Gastroesophageal sphincter (tissue), 4 donors: ENCODE measurements around the gene ADGRD1. TPM values are rescaled to one million over a fixed set of nuclear protein-coding genes. Genes with fewer than 3 reads are reported as not detected.

Experiments used
- ATAC-seq: fragments of 150-250 bp; one replicate; pipeline ENCODE4 v1.9.1; 2016; ENCODE audit warnings: mild to moderate bottlenecking, moderate library complexity
- H3K27ac ChIP-seq, 4 donors: fragments of 200-600 bp; sonication (generic) in 3 of 4; 1 replicate in 3 of 4; 2 replicates in 1 of 4; pipeline ENCODE4 v1.5.1; 2016 to 2019
- H3K27me3 ChIP-seq: fragments of 200-600 bp; sonication (generic); one replicate; pipeline ENCODE4 v1.5.1; 2019
- H3K36me3 ChIP-seq, 2 donors: fragments of 200-600 bp; sonication (generic); one replicate each; pipeline ENCODE4 v1.5.1; 2019; ENCODE audit warnings: control low read depth in 1 of 2
- H3K4me1 ChIP-seq, 3 donors: fragments of 200-600 bp; sonication (generic); 1 replicate in 2 of 3; 2 replicates in 1 of 3; pipeline ENCODE4 v1.5.1; 2016 to 2019; ENCODE audit warnings: control low read depth in 2 of 3
- H3K4me3 ChIP-seq, 2 donors: fragments of 200-600 bp; sonication (generic); one replicate each; pipeline ENCODE4 v1.5.1; 2019; ENCODE audit warnings: mild to moderate bottlenecking in 1 of 2, moderate library complexity in 1 of 2
- H3K9me3 ChIP-seq, 3 donors: fragments of 200-600 bp; sonication (generic); one replicate each; pipeline ENCODE4 v1.5.1; 2017 to 2019; ENCODE audit warnings: control low read depth in 2 of 3
- EP300 ChIP-seq: sonication (generic); formaldehyde crosslinking; IDR thresholded peaks from one replicate; pipeline ENCODE4 v1.6.1; 2017; ENCODE audit warnings: antibody characterized with exemption, mild to moderate bottlenecking
- POLR2A ChIP-seq, 2 donors: fragments of 450-650 bp; IDR thresholded peaks; one replicate each; pipeline ENCODE4 v1.6.1; 2017; ENCODE audit warnings: antibody characterized with exemption in 2 of 2, mild to moderate bottlenecking in 2 of 2, moderate library complexity in 1 of 2
- POLR2AphosphoS5 ChIP-seq: sonication (generic); formaldehyde crosslinking; IDR thresholded peaks from one replicate; pipeline ENCODE4 v1.6.1; 2017; ENCODE audit warnings: antibody characterized with exemption
- whole genome bisulfite sequencing, 2 donors: methylation state at CpG; one replicate each; pipeline ENCODE4 v1.1.5; 2018; ENCODE audit warnings: low coverage in 1 of 2; 5-methylcytosine and 5-hydroxymethylcytosine counted together
- total RNA-seq, 4 donors: library from RNA; depleted of rRNA; stranded (reverse); fragments of >200 nt; gene quantifications; one replicate each; pipeline ENCODE4 v1.1.0, GENCODE V29; 2016
- TF ChIP-seq, protein P1 (sequence below), 4 experiments: fragments of 200-600 bp in 2 of 4; fragments of 450-650 bp in 2 of 4; sonication (generic) in 1 of 4; IDR thresholded peaks; one replicate each; pipeline ENCODE4 v1.5.1; 2017 to 2019; ENCODE audit warnings: antibody characterized with exemption in 4 of 4, mild to moderate bottlenecking in 2 of 4, moderate library complexity in 2 of 4

ADGRD1 gene
- total RNA-seq, 4 donors from 2014 or later, result 19.1 to 43.4 (median 31.3) TPM

- ATAC-seq, result peak; percentile 85
- H3K27ac ChIP-seq, result peak overlapping the region in 1 of 4 donors; percentile 27
- 67 to 76% methylated on average over 3 to 6 of the region's 32 CpGs for WGBS, 2 donors
- peaks cover 0 to 29% of the 10 kb centered on the region in 2 donors for H3K36me3 ChIP-seq
- no peak for TF ChIP-seq POLR2AphosphoS5
- TF ChIP-seq, protein P1, sequence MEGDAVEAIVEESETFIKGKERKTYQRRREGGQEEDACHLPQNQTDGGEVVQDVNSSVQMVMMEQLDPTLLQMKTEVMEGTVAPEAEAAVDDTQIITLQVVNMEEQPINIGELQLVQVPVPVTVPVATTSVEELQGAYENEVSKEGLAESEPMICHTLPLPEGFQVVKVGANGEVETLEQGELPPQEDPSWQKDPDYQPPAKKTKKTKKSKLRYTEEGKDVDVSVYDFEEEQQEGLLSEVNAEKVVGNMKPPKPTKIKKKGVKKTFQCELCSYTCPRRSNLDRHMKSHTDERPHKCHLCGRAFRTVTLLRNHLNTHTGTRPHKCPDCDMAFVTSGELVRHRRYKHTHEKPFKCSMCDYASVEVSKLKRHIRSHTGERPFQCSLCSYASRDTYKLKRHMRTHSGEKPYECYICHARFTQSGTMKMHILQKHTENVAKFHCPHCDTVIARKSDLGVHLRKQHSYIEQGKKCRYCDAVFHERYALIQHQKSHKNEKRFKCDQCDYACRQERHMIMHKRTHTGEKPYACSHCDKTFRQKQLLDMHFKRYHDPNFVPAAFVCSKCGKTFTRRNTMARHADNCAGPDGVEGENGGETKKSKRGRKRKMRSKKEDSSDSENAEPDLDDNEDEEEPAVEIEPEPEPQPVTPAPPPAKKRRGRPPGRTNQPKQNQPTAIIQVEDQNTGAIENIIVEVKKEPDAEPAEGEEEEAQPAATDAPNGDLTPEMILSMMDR (IDR thresholded peaks at IDR 0.05), result peak in 3 of 4 experiments; percentile 86 to 96 (median 92)
- H3K4me3 ChIP-seq, result no peak overlapping the region
- peaks cover 0 to 18% (median 7%) of the 10 kb centered on the region in 3 donors for H3K4me1 ChIP-seq
- H3K9me3 ChIP-seq, result peaks cover 0 to 3% (median 0%) of the 10 kb centered on the region in 3 donors
- no peaks in the 10 kb centered on the region for H3K27me3 ChIP-seq
Measured at GRCh38 chr12:131104463-131105350, 151.0 kb downstream of the ADGRD1 start.

DNA sequence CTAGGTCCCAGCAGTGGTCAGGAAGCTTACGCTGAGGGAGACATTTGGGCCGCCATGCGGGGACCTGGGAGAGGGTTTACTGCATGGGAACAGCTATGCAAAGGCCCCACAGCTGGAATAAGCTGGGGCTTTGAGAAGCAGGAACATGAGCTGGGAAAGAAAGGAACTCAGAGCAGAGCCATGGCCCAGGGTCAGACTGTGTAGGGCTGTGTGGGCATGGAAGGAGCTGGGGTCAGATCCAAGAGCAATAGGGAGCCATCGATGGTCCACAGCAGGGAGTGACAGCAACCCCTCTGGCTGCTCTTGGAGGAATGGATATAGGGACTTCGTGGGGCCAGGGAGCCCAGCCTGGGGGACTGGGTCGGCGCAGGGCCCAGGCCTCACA, 151.6 kb downstream of the ADGRD1 start:
- Histone ChIP-seq H3K9me3 (peaks cover 0 to 3% (median 0%) of the 10 kb centered on the region in 3 donors), H3K27ac (no peak overlapping the region), H3K4me1 (peaks cover 0 to 18% (median 7%) of the 10 kb centered on the region in 3 donors), H3K36me3 (peaks cover 0 to 29% of the 10 kb centered on the region in 2 donors), H3K4me3 (no peak overlapping the region), H3K27me3 (no peaks in the 10 kb centered on the region)
- no peak for TF ChIP-seq POLR2A (IDR thresholded peaks at IDR 0.05)
- TF ChIP-seq POLR2AphosphoS5, result no peak
- TF ChIP-seq, protein P1 (IDR thresholded peaks at IDR 0.05), result no peak
- TF ChIP-seq EP300, result no peak
- ATAC-seq, result no peak
- WGBS, 2 donors, result 88 to 100% methylated on average over 3 to 7 of the region's 7 CpGs

GRCh38 chr12:131105736-131106348, 152.1 kb downstream of the ADGRD1 start:
- H3K27me3 ChIP-seq, result no peaks in the 10 kb centered on the region
- no peak overlapping the region for H3K27ac ChIP-seq
- H3K36me3 ChIP-seq, result peaks cover 0 to 29% of the 10 kb centered on the region in 2 donors
- ATAC-seq, result no peak
- WGBS, 2 donors, result 88% methylated on average over 7 of the region's 27 CpGs; no CpG with 5 or more reads in 1 of the 2 donors
- H3K4me1 ChIP-seq, result peaks cover 0 to 18% (median 7%) of the 10 kb centered on the region in 3 donors
- H3K4me3 ChIP-seq, result no peak overlapping the region
- H3K9me3 ChIP-seq, result peaks cover 0 to 1% (median 0%) of the 10 kb centered on the region in 3 donors
- TF ChIP-seq EP300 (no peak), POLR2A (IDR thresholded peaks at IDR 0.05) (no peak), POLR2AphosphoS5 (no peak)
- TF ChIP-seq, protein P1 (IDR thresholded peaks at IDR 0.05), result no peak

- Histone ChIP-seq H3K9me3 (no peaks in the 10 kb centered on the region), H3K4me1 (peaks cover 0 to 18% (median 7%) of the 10 kb centered on the region in 3 donors), H3K27me3 (no peaks in the 10 kb centered on the region), H3K4me3 (no peak overlapping the region), H3K36me3 (peaks cover 0 to 29% of the 10 kb centered on the region in 2 donors), H3K27ac (no peak overlapping the region)
- no peak for ATAC-seq
- TF ChIP-seq EP300 (no peak), POLR2AphosphoS5 (no peak), POLR2A (IDR thresholded peaks at IDR 0.05) (no peak)
- TF ChIP-seq, protein P1 (IDR thresholded peaks at IDR 0.05), result no peak
- WGBS, 2 donors, result 87% methylated on average over 3 of the region's 6 CpGs; no CpG with 5 or more reads in 1 of the 2 donors
Measured at GRCh38 chr12:131106349-131106941, 152.7 kb downstream of the ADGRD1 start.
